WTC11 (cell line): ENCODE results near the gene ATP2A1. TPM values are rescaled to one million over a fixed set of nuclear protein-coding genes. Genes with fewer than 3 reads are reported as not detected.
"Not testable (repeated sequence)": the region's sequence is repeated elsewhere in the genome, so short reads cannot be mapped to it uniquely, and the experiment has no call there.

Experiments
- ATAC-seq: fragments of 200-7000 bp; cut with Tn5 transposase; 2 replicates; pipeline ENCODE4 v1.10.0; 2021; ENCODE audit warnings: mild to moderate bottlenecking, moderate library complexity
- CTCF ChIA-PET: fragments of 300-600 bp; sonication (Branson Sonifier 250); formaldehyde crosslinking; loops from one replicate; lab custom pipeline; 2021; ENCODE audit warnings: antibody characterized with exemption; lab: Charles Lee
- POLR2A ChIA-PET: fragments of 350-600 bp; sonication (Branson Sonifier 250); formaldehyde crosslinking; loops from one replicate; lab custom pipeline; 2021; ENCODE audit warnings: antibody characterized with exemption; lab: Charles Lee
- DNase-seq: peaks from one replicate; pipeline ENCODE4 v3.0.0; 2021; ENCODE audit warnings: low spot score
- H3K27ac Mint-ChIP-seq: 2 replicates; pipeline ENCODE4 v1.8.0; 2021; ENCODE audit warnings: mixed read lengths
- H3K27me3 Mint-ChIP-seq: 2 replicates; pipeline ENCODE4 v1.8.0; 2021; ENCODE audit warnings: low read depth, mild to moderate bottlenecking, moderate library complexity, mixed read lengths
- H3K36me3 Mint-ChIP-seq: 2 replicates; pipeline ENCODE4 v1.8.0; 2021; ENCODE audit warnings: mixed read lengths
- H3K4me1 Mint-ChIP-seq: 2 replicates; pipeline ENCODE4 v1.8.0; 2022; ENCODE audit warnings: mixed read lengths
- H3K4me3 Mint-ChIP-seq: 2 replicates; pipeline ENCODE4 v1.8.0; 2021; ENCODE audit warnings: mild to moderate bottlenecking, moderate library complexity, mixed read lengths
- H3K9me3 Mint-ChIP-seq: 2 replicates; pipeline ENCODE4 v1.8.0; 2021; ENCODE audit warnings: mixed read lengths
- CREM ChIP-seq: sonication (generic); formaldehyde crosslinking; IDR thresholded peaks from 2 replicates; pipeline ENCODE4 v1.8.1; 2022; ENCODE audit warnings: mild to moderate bottlenecking, missing genetic modification reagents, moderate library complexity
- ESRRA ChIP-seq: sonication (generic); formaldehyde crosslinking; IDR thresholded peaks from 2 replicates; pipeline ENCODE4 v1.8.1; 2022; ENCODE audit warnings: mild to moderate bottlenecking, missing genetic modification reagents, borderline replicate concordance
- FOXP1 ChIP-seq: sonication (generic); formaldehyde crosslinking; IDR thresholded peaks from 2 replicates; pipeline ENCODE4 v1.8.0; 2022; ENCODE audit warnings: missing genetic modification reagents, mild to moderate bottlenecking, moderate library complexity, borderline replicate concordance
- FOXP4 ChIP-seq: sonication (generic); formaldehyde crosslinking; IDR thresholded peaks from 2 replicates; pipeline ENCODE4 v1.8.0; 2022; ENCODE audit warnings: mild to moderate bottlenecking, missing genetic modification reagents
- GTF2I ChIP-seq: fragments of 250-450 bp; sonication (Bioruptor Pico); conservative IDR thresholded peaks from 2 replicates; pipeline ENCODE4 v1.4.0; 2021; ENCODE audit warnings: mild to moderate bottlenecking
- JUN ChIP-seq: sonication (generic); formaldehyde crosslinking; IDR thresholded peaks from 2 replicates; pipeline ENCODE4 v1.8.0; 2023; ENCODE audit warnings: mild to moderate bottlenecking, missing genetic modification reagents
- MXD4 ChIP-seq: fragments of 250-450 bp; sonication (Bioruptor Pico); IDR thresholded peaks from 2 replicates; pipeline ENCODE4 v1.8.0; 2021; ENCODE audit warnings: mild to moderate bottlenecking, moderate library complexity, borderline replicate concordance
- NFATC4 ChIP-seq: fragments of 250-450 bp; sonication (Bioruptor Pico); IDR thresholded peaks from 2 replicates; pipeline ENCODE4 v1.9.0; 2021; ENCODE audit warnings: mild to moderate bottlenecking
- NFE2L1 ChIP-seq: sonication (generic); formaldehyde crosslinking; IDR thresholded peaks from 2 replicates; pipeline ENCODE4 v1.8.1; 2023; ENCODE audit warnings: missing genetic modification reagents
- USF2 ChIP-seq: sonication (generic); formaldehyde crosslinking; IDR thresholded peaks from 2 replicates; pipeline ENCODE4 v1.8.1; 2023; ENCODE audit warnings: mild to moderate bottlenecking, missing genetic modification reagents, moderate library complexity
- ZBTB21 ChIP-seq: sonication (generic); formaldehyde crosslinking; IDR thresholded peaks from 2 replicates; pipeline ENCODE4 v1.8.1; 2023; ENCODE audit warnings: mild to moderate bottlenecking, missing genetic modification reagents, borderline replicate concordance
- ZNF138 ChIP-seq: sonication (generic); formaldehyde crosslinking; conservative IDR thresholded peaks from 2 replicates; pipeline ENCODE4 v1.8.1; 2022; ENCODE audit warnings: mild to moderate bottlenecking, moderate library complexity, missing genetic modification reagents
- ZNF396 ChIP-seq: fragments of 250-450 bp; sonication (Bioruptor Pico); IDR thresholded peaks from 2 replicates; pipeline ENCODE4 v1.8.0; 2021; ENCODE audit warnings: mild to moderate bottlenecking, moderate library complexity, borderline replicate concordance
- ZNF671 ChIP-seq: fragments of 250-450 bp; sonication (Bioruptor Pico); IDR thresholded peaks from 2 replicates; pipeline ENCODE4 v1.8.0; 2021; ENCODE audit warnings: mild to moderate bottlenecking
- total RNA-seq: library from RNA; stranded (reverse); gene quantifications from 3 replicates; pipeline ENCODE4 v1.2.3, GENCODE V29; 2021
- TF ChIP-seq, protein P1 (sequence below): sonication (generic); formaldehyde crosslinking; conservative IDR thresholded peaks from 2 replicates; pipeline ENCODE4 v1.8.1; 2023; ENCODE audit warnings: mild to moderate bottlenecking, low read depth, missing genetic modification reagents, moderate library complexity
- TF ChIP-seq, protein P2 (sequence below): sonication (generic); formaldehyde crosslinking; IDR thresholded peaks from 2 replicates; pipeline ENCODE4 v1.8.0; 2022; ENCODE audit warnings: missing genetic modification reagents

ATP2A1 gene
- total RNA-seq, 1 experiment from 2014 or later, result 6.4 TPM

- TF ChIP-seq GTF2I (no peak), NFATC4 (CRISPR knock-in tag) (no peak), FOXP1 (no peak), CREM (no peak), ZNF396 (CRISPR knock-in tag) (no peak), ZNF671 (no peak), FOXP4 (CRISPR knock-in tag) (no peak), MXD4 (CRISPR knock-in tag) (no peak)
Measured at GRCh38 chr16:28925386-28926228, 47.3 kb downstream of the ATP2A1 start (continued).

- not testable (repeated sequence) for ATAC-seq, H3K27me3 Mint-ChIP-seq, H3K9me3 Mint-ChIP-seq, H3K36me3 Mint-ChIP-seq, DNase-seq
- ChIA-PET POLR2A (interaction anchor here (0.6 kb wide), 1 partner anchor 450 kb away, joined by 3 read pairs; no protein-coding TSS in a partner anchor), CTCF (interaction anchor here (1.3 to 3.3 kb wide), 2 partner anchors 10 to 19 kb away, joined by 6 to 16 read pairs; no protein-coding TSS in a partner anchor)
- 0 out of 2 replicates have a peak, but pooled peaks have one; percentile 40 for TF ChIP-seq GTF2I
- H3K4me3 Mint-ChIP-seq, result peak overlapping the region; percentile 97
- H3K4me1 Mint-ChIP-seq, result peaks cover 17% of the 10 kb centered on the region
- peak overlapping the region; percentile 99 for H3K27ac Mint-ChIP-seq
Measured at GRCh38 chr16:28926284-28926683, 48.0 kb downstream of the ATP2A1 start.

- Mint-ChIP-seq H3K9me3 (no peaks in the 10 kb centered on the region), H3K27me3 (peaks cover 3% of the 10 kb centered on the region; the same call in 1 of the 2 replicates), H3K4me3 (no peak overlapping the region), H3K27ac (0 out of 2 replicates have a peak overlapping the region, but pooled peaks have one; percentile 1), H3K36me3 (no peaks in the 10 kb centered on the region), H3K4me1 (peaks cover 17% of the 10 kb centered on the region)
- ChIA-PET CTCF (no interaction called here), POLR2A (no interaction called here)
- ATAC-seq, result no peak
- no peak for DNase-seq
- TF ChIP-seq ESRRA (CRISPR knock-in tag) (no peak), USF2 (CRISPR knock-in tag) (no peak), ZBTB21 (CRISPR knock-in tag) (no peak), JUN (CRISPR knock-in tag) (no peak)
- TF ChIP-seq, protein P1, sequence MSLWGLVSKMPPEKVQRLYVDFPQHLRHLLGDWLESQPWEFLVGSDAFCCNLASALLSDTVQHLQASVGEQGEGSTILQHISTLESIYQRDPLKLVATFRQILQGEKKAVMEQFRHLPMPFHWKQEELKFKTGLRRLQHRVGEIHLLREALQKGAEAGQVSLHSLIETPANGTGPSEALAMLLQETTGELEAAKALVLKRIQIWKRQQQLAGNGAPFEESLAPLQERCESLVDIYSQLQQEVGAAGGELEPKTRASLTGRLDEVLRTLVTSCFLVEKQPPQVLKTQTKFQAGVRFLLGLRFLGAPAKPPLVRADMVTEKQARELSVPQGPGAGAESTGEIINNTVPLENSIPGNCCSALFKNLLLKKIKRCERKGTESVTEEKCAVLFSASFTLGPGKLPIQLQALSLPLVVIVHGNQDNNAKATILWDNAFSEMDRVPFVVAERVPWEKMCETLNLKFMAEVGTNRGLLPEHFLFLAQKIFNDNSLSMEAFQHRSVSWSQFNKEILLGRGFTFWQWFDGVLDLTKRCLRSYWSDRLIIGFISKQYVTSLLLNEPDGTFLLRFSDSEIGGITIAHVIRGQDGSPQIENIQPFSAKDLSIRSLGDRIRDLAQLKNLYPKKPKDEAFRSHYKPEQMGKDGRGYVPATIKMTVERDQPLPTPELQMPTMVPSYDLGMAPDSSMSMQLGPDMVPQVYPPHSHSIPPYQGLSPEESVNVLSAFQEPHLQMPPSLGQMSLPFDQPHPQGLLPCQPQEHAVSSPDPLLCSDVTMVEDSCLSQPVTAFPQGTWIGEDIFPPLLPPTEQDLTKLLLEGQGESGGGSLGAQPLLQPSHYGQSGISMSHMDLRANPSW (CRISPR knock-in tag), result no peak
Measured at GRCh38 chr16:28927815-28928214, 49.5 kb downstream of the ATP2A1 start.

DNA sequence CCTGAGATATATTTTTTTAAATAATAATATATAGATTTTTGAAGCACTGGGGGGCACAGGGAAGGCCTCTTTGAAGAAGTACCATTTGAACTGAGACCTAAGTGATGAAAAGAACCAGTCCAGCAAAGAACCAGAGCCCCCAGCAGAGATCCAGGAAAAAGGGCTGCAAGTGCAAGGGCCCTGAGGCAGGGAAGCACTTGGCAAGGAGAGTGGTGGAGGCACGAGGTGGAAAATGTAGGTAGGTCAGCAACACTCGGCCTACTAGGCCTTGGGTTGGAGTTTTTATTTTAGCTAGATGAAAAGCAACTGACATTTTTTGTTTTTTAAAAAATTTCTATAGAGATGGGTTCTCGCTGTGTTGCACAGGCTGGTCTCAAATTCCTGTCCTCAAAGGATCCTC lies 51.9 kb downstream of the ATP2A1 start:
- Mint-ChIP-seq H3K27me3 (peaks cover 5% of the 10 kb centered on the region; the same call in 1 of the 2 replicates), H3K9me3 (no peaks in the 10 kb centered on the region), H3K36me3 (no peaks in the 10 kb centered on the region), H3K4me1 (peaks cover 8% of the 10 kb centered on the region), H3K27ac (0 out of 2 replicates have a peak overlapping the region, but pooled peaks have one; percentile 25), H3K4me3 (no peak overlapping the region)
- ATAC-seq (no peak), DNase-seq (no peak)
- TF ChIP-seq GTF2I (peak; percentile 74), NFE2L1 (CRISPR knock-in tag) (no peak), ZNF138 (no peak)
- TF ChIP-seq, protein P2, sequence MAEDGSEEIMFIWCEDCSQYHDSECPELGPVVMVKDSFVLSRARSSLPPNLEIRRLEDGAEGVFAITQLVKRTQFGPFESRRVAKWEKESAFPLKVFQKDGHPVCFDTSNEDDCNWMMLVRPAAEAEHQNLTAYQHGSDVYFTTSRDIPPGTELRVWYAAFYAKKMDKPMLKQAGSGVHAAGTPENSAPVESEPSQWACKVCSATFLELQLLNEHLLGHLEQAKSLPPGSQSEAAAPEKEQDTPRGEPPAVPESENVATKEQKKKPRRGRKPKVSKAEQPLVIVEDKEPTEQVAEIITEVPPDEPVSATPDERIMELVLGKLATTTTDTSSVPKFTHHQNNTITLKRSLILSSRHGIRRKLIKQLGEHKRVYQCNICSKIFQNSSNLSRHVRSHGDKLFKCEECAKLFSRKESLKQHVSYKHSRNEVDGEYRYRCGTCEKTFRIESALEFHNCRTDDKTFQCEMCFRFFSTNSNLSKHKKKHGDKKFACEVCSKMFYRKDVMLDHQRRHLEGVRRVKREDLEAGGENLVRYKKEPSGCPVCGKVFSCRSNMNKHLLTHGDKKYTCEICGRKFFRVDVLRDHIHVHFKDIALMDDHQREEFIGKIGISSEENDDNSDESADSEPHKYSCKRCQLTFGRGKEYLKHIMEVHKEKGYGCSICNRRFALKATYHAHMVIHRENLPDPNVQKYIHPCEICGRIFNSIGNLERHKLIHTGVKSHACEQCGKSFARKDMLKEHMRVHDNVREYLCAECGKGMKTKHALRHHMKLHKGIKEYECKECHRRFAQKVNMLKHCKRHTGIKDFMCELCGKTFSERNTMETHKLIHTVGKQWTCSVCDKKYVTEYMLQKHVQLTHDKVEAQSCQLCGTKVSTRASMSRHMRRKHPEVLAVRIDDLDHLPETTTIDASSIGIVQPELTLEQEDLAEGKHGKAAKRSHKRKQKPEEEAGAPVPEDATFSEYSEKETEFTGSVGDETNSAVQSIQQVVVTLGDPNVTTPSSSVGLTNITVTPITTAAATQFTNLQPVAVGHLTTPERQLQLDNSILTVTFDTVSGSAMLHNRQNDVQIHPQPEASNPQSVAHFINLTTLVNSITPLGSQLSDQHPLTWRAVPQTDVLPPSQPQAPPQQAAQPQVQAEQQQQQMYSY (CRISPR knock-in tag), result no peak
- ChIA-PET POLR2A (no interaction called here), CTCF (no interaction called here)
